ENCODE data around the gene IQGAP1.

IQGAP1 gene

GRCh38 chr15:90437516-90437915 lies 49.5 kb downstream of the IQGAP1 start:
- ChIA-PET POLR2A (no interaction called here), CTCF (interaction anchor here (3.4 kb wide), 1 partner anchor 117 kb away, joined by 16 read pairs; no protein-coding TSS in a partner anchor)
- TF ChIP-seq, protein P1, sequence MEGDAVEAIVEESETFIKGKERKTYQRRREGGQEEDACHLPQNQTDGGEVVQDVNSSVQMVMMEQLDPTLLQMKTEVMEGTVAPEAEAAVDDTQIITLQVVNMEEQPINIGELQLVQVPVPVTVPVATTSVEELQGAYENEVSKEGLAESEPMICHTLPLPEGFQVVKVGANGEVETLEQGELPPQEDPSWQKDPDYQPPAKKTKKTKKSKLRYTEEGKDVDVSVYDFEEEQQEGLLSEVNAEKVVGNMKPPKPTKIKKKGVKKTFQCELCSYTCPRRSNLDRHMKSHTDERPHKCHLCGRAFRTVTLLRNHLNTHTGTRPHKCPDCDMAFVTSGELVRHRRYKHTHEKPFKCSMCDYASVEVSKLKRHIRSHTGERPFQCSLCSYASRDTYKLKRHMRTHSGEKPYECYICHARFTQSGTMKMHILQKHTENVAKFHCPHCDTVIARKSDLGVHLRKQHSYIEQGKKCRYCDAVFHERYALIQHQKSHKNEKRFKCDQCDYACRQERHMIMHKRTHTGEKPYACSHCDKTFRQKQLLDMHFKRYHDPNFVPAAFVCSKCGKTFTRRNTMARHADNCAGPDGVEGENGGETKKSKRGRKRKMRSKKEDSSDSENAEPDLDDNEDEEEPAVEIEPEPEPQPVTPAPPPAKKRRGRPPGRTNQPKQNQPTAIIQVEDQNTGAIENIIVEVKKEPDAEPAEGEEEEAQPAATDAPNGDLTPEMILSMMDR (IDR thresholded peaks at IDR 0.05; ENCODE audit: insufficient read depth, low read length, missing control alignments) = no peak

DNA sequence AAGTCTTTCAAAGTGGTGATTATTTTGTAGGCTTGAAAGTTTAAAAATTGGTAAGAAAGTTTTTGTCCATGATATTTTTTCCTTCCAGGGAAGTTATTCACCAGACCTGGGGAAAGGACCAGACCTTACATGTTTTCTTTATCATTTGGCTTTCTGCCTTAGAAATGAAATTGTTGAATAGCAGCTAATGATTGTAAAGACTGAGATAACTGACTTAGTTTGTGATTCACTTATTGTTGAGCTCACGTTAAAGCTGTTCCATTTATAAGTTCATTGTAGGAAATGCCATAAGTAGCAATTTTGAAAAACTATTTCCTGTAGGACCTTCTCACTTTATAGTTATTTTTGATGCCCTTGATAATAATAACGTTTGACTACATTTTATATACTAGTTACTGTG lies 51.9 kb downstream of the IQGAP1 start:
- no peak overlapping the region for H3K4me3 ChIP-seq (ENCODE audit: low read depth, low read length)
- TF ChIP-seq, protein P1 (IDR thresholded peaks at IDR 0.05; ENCODE audit: insufficient read depth, low read length, missing control alignments) = no peak
- ChIA-PET POLR2A (interaction anchor here (0.9 kb wide), 1 partner anchor 12 kb away, joined by 3 read pairs; no protein-coding TSS in a partner anchor), CTCF (interaction anchor here (0.9 to 1.8 kb wide), 2 partner anchors 43 to 120 kb away, joined by 5 to 10 read pairs; no protein-coding TSS in a partner anchor)
- DNase-seq (ENCODE audit: low read depth, low spot score) = no peak

More at GRCh38 chr15:90437516-90437915, 49.5 kb downstream of the IQGAP1 start:
- H3K4me3 ChIP-seq (ENCODE audit: low read depth, low read length) = no peak overlapping the region
- no peak for DNase-seq (ENCODE audit: low read depth, low spot score)

DNA sequence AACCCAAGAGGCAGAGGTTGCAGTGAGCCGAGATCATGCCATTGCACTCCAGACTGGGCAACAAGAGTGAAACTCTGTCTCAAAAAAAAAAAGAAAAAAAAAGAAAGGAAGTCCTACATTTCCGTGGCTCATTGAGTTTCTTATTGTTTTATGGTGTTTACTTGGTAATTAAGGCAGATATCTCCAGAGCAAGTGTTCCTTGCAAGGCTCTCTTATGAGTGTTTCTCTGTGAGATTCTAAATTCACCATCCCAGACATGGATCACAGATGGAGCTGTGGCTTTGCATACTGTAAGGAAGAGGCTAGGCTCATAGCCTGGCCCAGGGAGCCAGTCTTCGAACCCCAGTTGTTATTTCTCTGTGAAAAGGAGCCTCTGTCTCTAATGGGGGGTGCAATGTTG lies 53.0 kb downstream of the IQGAP1 start:
- ChIA-PET POLR2A (no interaction called here), CTCF (interaction anchor here (0.7 to 1.2 kb wide), 2 partner anchors 41 to 121 kb away, joined by 3 to 4 read pairs; no protein-coding TSS in a partner anchor)
- no peak for DNase-seq (ENCODE audit: low read depth, low spot score)

DNA sequence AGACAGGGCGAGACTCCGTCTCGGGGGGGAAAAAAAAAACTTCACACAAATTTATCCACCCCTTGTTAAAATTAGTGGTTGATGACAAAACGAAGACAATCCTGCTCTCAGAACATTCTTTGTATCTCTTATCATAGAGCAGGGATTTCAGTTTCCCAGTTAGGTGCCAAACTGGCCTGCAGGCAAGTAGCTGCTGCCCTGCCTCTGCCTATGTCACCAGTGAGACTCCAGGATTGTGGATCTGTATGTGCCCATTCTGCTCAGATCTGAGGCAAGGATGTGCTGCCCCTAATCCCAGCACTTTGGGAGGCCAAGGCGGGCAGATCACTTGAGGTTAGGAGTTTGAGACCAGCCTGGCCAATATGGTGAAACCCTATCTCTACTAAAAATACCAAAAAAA lies 54.4 kb downstream of the IQGAP1 start:
- no peak for DNase-seq (ENCODE audit: low read depth, low spot score)
- TF ChIP-seq, protein P1 (IDR thresholded peaks at IDR 0.05; ENCODE audit: insufficient read depth, low read length, missing control alignments) = no peak
- ChIA-PET POLR2A (no interaction called here), CTCF (interaction anchor here (1.0 kb wide), 1 partner anchor 10 kb away, joined by 3 read pairs; no protein-coding TSS in a partner anchor)
- H3K4me3 ChIP-seq (ENCODE audit: low read depth, low read length) = no peak overlapping the region

More for the DNA sequence above, 53.0 kb downstream of the IQGAP1 start:
- no peak overlapping the region for H3K4me3 ChIP-seq (ENCODE audit: low read depth, low read length)
- TF ChIP-seq, protein P1 (IDR thresholded peaks at IDR 0.05; ENCODE audit: insufficient read depth, low read length, missing control alignments) = no peak

GRCh38 chr15:90449206-90449735 lies 61.2 kb downstream of the IQGAP1 start:
- CTCF ChIA-PET = interaction anchor here (0.9 to 3.1 kb wide), 3 partner anchors 16 to 129 kb away, joined by 3 to 16 read pairs (median 3); no protein-coding TSS in a partner anchor
- TF ChIP-seq, protein P1 (IDR thresholded peaks at IDR 0.05; ENCODE audit: insufficient read depth, low read length, missing control alignments) = no peak
- no peak overlapping the region for H3K4me3 ChIP-seq (ENCODE audit: low read depth, low read length)
- POLR2A ChIA-PET = no interaction called here
- no peak for DNase-seq (ENCODE audit: low read depth, low spot score)

DNA sequence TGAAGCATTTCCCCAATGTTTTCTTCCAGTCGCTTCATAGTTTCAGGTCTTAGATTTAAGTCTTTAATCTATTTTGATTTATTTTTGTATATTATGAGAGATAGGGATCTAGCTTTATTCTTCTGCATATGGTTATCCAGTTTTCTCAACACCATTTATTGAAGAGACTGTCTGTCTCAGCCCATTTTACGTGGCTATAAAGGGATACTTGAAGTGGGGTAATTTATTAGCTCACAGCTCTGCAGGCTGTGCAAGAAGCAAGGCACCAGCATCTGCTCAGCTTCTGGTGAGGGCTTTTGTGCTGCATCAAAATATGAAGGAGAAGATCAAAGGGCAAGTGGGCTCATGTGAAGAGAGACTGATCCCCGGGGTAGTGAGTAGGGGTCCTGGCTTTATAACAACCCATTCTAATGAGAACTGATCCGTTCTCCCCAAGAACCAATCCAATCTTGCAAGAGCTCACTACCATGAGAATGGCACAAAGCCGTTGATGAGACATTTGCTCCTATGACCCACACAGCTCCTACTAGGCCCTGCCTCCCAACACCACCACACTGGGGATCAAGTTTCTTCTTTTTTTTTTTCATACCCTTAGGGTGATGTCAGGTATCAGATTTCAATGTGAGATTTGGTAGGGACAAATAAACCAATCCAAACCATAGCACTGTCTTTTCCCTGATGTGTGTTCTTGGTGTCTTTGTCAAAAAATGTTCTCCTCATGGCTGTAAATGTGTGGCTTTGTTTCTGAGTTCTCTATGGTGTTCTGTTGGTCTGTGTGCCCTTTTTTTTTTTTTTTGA lies 63.2 kb downstream of the IQGAP1 start:
- ChIA-PET CTCF (interaction anchor here (0.8 to 3.1 kb wide), 5 partner anchors 13 to 150 kb away, joined by 3 to 16 read pairs (median 4); no protein-coding TSS in a partner anchor), POLR2A (interaction anchor here (0.6 to 1.2 kb wide), 4 partner anchors 11 to 62 kb away, joined by 3 to 4 read pairs (median 3); no protein-coding TSS in a partner anchor)
- TF ChIP-seq, protein P1 (IDR thresholded peaks at IDR 0.05; ENCODE audit: insufficient read depth, low read length, missing control alignments) = no peak
- peak; percentile 33 for DNase-seq (ENCODE audit: low read depth, low spot score)
- no peak overlapping the region for H3K4me3 ChIP-seq (ENCODE audit: low read depth, low read length)

Data from AG04449 (cell line).